LHCN-M2 (cell line): ENCODE results near the gene CRADD. TPM values are rescaled to one million over a fixed set of nuclear protein-coding genes. Genes with fewer than 3 reads are reported as not detected.

Experiments
- DNase-seq: peaks from one replicate; pipeline ENCODE4 v3.0.0-alpha.2; 2012; ENCODE audit warnings: low read depth
- total RNA-seq: library from RNA; depleted of rRNA; stranded (reverse); fragments of >200 nt; gene quantifications from 2 replicates; pipeline ENCODE4 v1.2.3, GENCODE V29; 2014

The CRADD gene
- total RNA-seq, 1 experiment from 2014 or later, result 16.9 TPM

- no peak for DNase-seq
These were observed 161.9 kb downstream of the CRADD start for GRCh38 chr12:93839064-93839463.

GRCh38 chr12:93841671-93842070 is 164.5 kb downstream of the CRADD start:
- DNase-seq, result no peak

GRCh38 chr12:93844164-93844784 is 167.1 kb downstream of the CRADD start:
- no peak for DNase-seq

GRCh38 chr12:93846936-93847516 is 169.9 kb downstream of the CRADD start:
- DNase-seq, result no peak

- peak; percentile 50 for DNase-seq
These were observed 170.6 kb downstream of the CRADD start for GRCh38 chr12:93847517-93848474.

GRCh38 chr12:93848523-93849101 is 171.4 kb downstream of the CRADD start:
- DNase-seq, result no peak

- DNase-seq, result no peak
These were observed 172.8 kb downstream of the CRADD start for GRCh38 chr12:93849946-93850345.

GRCh38 chr12:93850481-93851256 is 173.5 kb downstream of the CRADD start:
- DNase-seq, result no peak

GRCh38 chr12:93851257-93851671 is 174.1 kb downstream of the CRADD start:
- no peak for DNase-seq

GRCh38 chr12:93852173-93852591 is 175.0 kb downstream of the CRADD start:
- DNase-seq, result no peak

GRCh38 chr12:93853698-93854478 is 176.7 kb downstream of the CRADD start:
- no peak for DNase-seq

- no peak for DNase-seq
These were observed 178.1 kb downstream of the CRADD start for GRCh38 chr12:93855261-93855660.

GRCh38 chr12:93856611-93857010 is 179.4 kb downstream of the CRADD start:
- no peak for DNase-seq

GRCh38 chr12:93857279-93857938 is 180.2 kb downstream of the CRADD start:
- peak; percentile 72 for DNase-seq

GRCh38 chr12:93857991-93858447 is 180.8 kb downstream of the CRADD start:
- no peak for DNase-seq

- no peak for DNase-seq
These were observed 183.6 kb downstream of the CRADD start for GRCh38 chr12:93860668-93861373.

- DNase-seq, result peak; percentile 43
These were observed 185.2 kb downstream of the CRADD start for GRCh38 chr12:93862424-93862823.

GRCh38 chr12:93865751-93866150 is 188.6 kb downstream of the CRADD start:
- no peak for DNase-seq

GRCh38 chr12:93868771-93869170 is 191.6 kb downstream of the CRADD start:
- DNase-seq, result peak; percentile 95
